Fibroblast of lung (primary cell): ENCODE measurements around the gene CA9. TPM values are rescaled to one million over a fixed set of nuclear protein-coding genes. Genes with fewer than 3 reads are reported as not detected.

Experiments
- DNase-seq, 2 donors: peaks; one replicate each; pipeline versions ENCODE4 v3.0.0 to v3.0.0-alpha.2; 2010; ENCODE audit warnings: low read depth in 2 of 2
- H2AFZ ChIP-seq: 2 replicates; pipeline ENCODE4 v1.5.1; 2012; ENCODE audit warnings: low read length, control low read depth, inconsistent platforms
- H3K27ac ChIP-seq: 2 replicates; pipeline ENCODE4 v1.5.1; 2011; ENCODE audit warnings: low read length, control low read depth; ENCODE audit not compliant: insufficient read depth
- H3K27me3 ChIP-seq: 2 replicates; pipeline ENCODE4 v1.5.1; 2011; ENCODE audit warnings: mild to moderate bottlenecking, low read length; ENCODE audit not compliant: control insufficient read depth, insufficient read depth
- H3K36me3 ChIP-seq: 2 replicates; pipeline ENCODE4 v1.5.1; 2011; ENCODE audit warnings: low read length; ENCODE audit not compliant: control insufficient read depth, insufficient read depth
- H3K4me1 ChIP-seq: 2 replicates; pipeline ENCODE4 v1.5.1; 2011; ENCODE audit warnings: low read length; ENCODE audit not compliant: control insufficient read depth, insufficient read depth; ENCODE audit errors: extremely low read depth
- H3K4me2 ChIP-seq: 2 replicates; pipeline ENCODE4 v1.5.1; 2011; ENCODE audit warnings: low read length, control low read depth; ENCODE audit not compliant: insufficient read depth; ENCODE audit errors: extremely low read depth
- H3K4me3 ChIP-seq, 4 experiments: fragments of 200-600 bp in 1 of 4; sonication (generic) in 1 of 4; replicated peaks in 1 of 4; 2 replicates each; pipeline ENCODE4 v1.5.1; 2011 to 2016; ENCODE audit warnings: low read length in 4 of 4, low read depth in 3 of 4, mild to moderate bottlenecking in 3 of 4, control low read depth in 2 of 4, inconsistent platforms in 1 of 4, mixed read lengths in 1 of 4; ENCODE audit not compliant: insufficient read depth in 1 of 4; ENCODE audit errors: control extremely low read depth in 1 of 4
- H3K79me2 ChIP-seq: 2 replicates; pipeline ENCODE4 v1.5.1; 2012; ENCODE audit warnings: mild to moderate bottlenecking, low read length, inconsistent platforms; ENCODE audit not compliant: control insufficient read depth, insufficient read depth
- H3K9ac ChIP-seq: 2 replicates; pipeline ENCODE4 v1.5.1; 2011; ENCODE audit warnings: mild to moderate bottlenecking, low read length, control low read depth; ENCODE audit not compliant: insufficient read depth
- H3K9me3 ChIP-seq: 2 replicates; pipeline ENCODE4 v1.5.1; 2012; ENCODE audit warnings: low read depth, low read length; ENCODE audit not compliant: control insufficient read depth, insufficient read depth
- H4K20me1 ChIP-seq: 2 replicates; pipeline ENCODE4 v1.5.1; 2011; ENCODE audit warnings: low read length; ENCODE audit not compliant: control insufficient read depth, insufficient read depth; ENCODE audit errors: extremely low read depth
- CTCF ChIP-seq, 2 donors: IDR thresholded peaks in 1 of 2; conservative IDR thresholded peaks in 1 of 2; 1 replicate in 1 of 2; 2 replicates in 1 of 2; pipeline ENCODE4 v1.5.1; 2011 to 2012; ENCODE audit warnings: low read length in 2 of 2, control low read depth in 1 of 2, inconsistent platforms in 1 of 2, low read depth in 1 of 2, mild to moderate bottlenecking in 1 of 2
- EZH2 ChIP-seq: IDR thresholded peaks from 2 replicates; pipeline ENCODE4 v1.5.1; 2012; ENCODE audit warnings: low read length, control low read depth, mild to moderate bottlenecking; ENCODE audit errors: missing control alignments
- polyA plus RNA-seq, 2 donors: library from polyadenylated mRNA; depleted of rRNA in 1 of 2; stranded (reverse) in 1 of 2; unstranded in 1 of 2; fragments of >200 nt; gene quantifications; 2 replicates each; pipeline ENCODE4 v1.2.1, GENCODE V29; 2011 to 2012; ENCODE audit warnings: missing spikeins in 1 of 2
- total RNA-seq: library from RNA; depleted of rRNA; stranded (reverse); fragments of >200 nt; gene quantifications from 2 replicates; pipeline ENCODE4 v1.2.1, GENCODE V29; 2014

The CA9 gene
- total and polyA plus RNA-seq, 2 donors (not counting 1 experiment from before 2014, with no cell fraction given), result 0.17 to 0.59 TPM

GRCh38 chr9:35711501-35712428 is 38.0 kb downstream of the CA9 start:
- no peak for DNase-seq
- Histone ChIP-seq H3K9me3 (no peaks in the 10 kb centered on the region), H3K4me3 (no peak overlapping the region), H3K4me1 (no peaks in the 10 kb centered on the region), H3K9ac (no peak overlapping the region), H3K36me3 (peaks cover 62% of the 10 kb centered on the region), H3K79me2 (no peaks in the 10 kb centered on the region), H2AFZ (no peak overlapping the region), H3K4me2 (no peak overlapping the region), H3K27ac (no peak overlapping the region), H3K27me3 (no peaks in the 10 kb centered on the region), H4K20me1 (no peaks in the 10 kb centered on the region)
- TF ChIP-seq CTCF (conservative IDR thresholded peaks at IDR 0.05 in 1 of 2, IDR thresholded peaks at IDR 0.05 in 1 of 2; ENCODE audit: low read depth in 1 of 2, low read length in 2 of 2) (no peak), EZH2 (no peak)

DNA sequence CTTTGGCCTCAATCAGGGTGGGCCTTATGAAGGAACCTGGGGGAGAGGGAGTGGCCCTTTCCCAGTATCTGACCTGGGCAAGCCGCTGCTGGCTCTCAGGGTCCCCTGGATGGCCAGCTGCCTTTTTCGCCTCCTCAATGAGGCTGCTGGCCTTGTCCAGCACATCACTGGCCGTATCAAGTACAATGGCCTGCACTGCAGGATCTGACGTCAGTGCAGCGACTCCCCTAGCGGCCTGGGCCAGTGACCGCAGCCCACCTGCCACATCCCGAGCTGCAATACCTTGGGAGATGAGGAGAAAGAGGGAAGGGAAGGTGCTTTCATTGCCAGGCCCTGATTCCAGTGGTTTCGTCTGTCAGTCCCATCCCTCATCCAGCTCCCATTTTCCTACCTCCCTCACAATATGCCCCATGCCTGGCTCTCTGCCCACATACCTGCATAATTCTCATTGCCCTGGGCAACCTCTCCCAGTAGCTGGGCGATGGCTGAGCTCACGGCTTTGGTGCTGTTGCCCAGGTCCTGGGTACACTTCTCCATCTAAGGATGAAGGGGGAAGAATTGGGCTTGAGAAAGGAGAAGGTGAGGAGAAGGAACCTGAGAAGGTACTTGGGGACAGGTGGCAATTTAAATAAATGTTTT is 39.2 kb downstream of the CA9 start:
- H3K4me1 ChIP-seq, result no peaks in the 10 kb centered on the region
- H3K4me2 ChIP-seq, result no peak overlapping the region
- no peaks in the 10 kb centered on the region for H4K20me1 ChIP-seq

More for the DNA sequence above, 39.2 kb downstream of the CA9 start:
- TF ChIP-seq EZH2 (no peak), CTCF (conservative IDR thresholded peaks at IDR 0.05 in 1 of 2, IDR thresholded peaks at IDR 0.05 in 1 of 2; ENCODE audit: low read depth in 1 of 2, low read length in 2 of 2) (no peak)
- Histone ChIP-seq H3K4me3 (no peak overlapping the region), H3K27me3 (no peaks in the 10 kb centered on the region), H3K9ac (no peak overlapping the region), H3K36me3 (peaks cover 61% of the 10 kb centered on the region), H3K79me2 (peaks cover 2% of the 10 kb centered on the region), H2AFZ (no peak overlapping the region), H3K27ac (no peak overlapping the region), H3K9me3 (no peaks in the 10 kb centered on the region)
- DNase-seq, result no peak
